IPS-11a (cell line): ENCODE data around the gene P2RY8.
"Not testable (repeated sequence)": the region's sequence is repeated elsewhere in the genome, so short reads cannot be mapped to it uniquely, and the experiment has no call there.

Source experiments
- H3K4me3 ChIP-seq: one replicate; pipeline ENCODE4 v1.5.1; 2013; ENCODE audit warnings: low read depth, low read length, control low read depth

P2RY8 gene

DNA sequence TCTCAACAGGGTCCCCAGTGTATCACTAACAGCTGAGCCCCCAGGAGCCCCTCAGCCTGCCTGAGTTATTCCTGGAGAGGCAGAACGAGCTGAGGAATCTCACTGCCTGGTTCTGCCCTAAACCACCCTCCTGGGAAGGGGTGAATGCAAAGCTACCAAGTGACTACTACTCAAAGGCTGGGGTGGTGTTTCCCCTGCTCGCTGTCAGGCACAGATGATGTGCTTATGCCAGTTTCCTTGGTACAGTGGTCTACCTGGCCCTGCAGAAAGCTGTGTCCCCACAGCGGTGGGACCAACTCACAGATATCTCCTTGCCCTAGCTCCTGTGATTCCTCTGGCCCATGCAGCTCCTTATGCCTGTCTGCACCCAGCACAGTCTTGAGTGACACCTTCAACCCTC is 48.8 kb downstream of the P2RY8 start:
- H3K4me3 ChIP-seq, result no peak overlapping the region

DNA sequence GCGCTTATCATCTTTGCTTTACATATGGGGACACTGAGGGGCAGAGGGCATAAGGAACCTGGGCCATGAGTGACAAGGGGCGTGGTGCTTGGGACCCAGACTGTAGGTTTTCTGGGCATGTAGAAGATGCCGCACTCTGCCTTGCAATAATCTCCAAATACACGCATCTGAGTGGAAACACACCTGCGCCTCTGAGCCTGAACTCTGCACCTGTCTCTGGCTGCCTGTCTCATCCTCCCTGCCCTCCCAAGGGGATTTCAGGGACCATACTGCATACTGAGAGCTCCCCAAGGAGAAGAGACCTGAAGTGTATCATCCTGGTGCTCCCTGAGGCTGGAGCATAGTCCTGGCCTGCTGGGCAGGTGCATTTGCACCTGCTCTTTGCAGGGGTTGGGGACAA is 49.6 kb downstream of the P2RY8 start:
- no peak overlapping the region for H3K4me3 ChIP-seq

DNA sequence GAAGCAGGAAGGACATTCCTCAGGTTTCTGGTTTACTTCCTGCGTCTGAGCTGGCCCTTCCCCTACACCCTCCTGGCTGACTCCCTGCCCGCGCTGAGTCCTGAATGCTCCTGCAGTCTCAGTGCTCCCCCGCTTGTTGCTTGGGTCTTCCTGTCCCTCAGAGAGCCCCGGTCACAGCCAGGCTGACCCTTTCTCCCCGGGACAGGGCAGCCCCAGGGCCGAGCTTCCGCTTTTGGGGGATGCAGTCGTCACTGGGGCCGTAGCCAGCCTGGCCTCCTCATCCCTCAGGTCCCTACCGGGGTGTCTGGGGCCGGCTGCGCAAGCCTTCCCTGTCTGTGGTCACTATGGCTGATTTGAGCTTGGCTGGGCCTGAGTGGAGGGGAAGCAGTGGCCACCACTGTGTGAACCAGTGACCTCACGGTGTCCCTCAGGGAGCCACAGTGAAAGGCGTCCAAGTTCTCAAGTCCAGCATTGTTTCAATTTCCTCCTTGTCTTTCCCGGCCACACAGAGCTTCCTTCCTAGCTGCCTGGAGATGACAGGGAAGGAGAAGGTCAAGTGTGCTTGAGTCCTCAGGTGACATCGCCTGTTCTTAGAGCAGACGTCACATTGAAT is 50.1 kb downstream of the P2RY8 start:
- H3K4me3 ChIP-seq, result no peak overlapping the region

DNA sequence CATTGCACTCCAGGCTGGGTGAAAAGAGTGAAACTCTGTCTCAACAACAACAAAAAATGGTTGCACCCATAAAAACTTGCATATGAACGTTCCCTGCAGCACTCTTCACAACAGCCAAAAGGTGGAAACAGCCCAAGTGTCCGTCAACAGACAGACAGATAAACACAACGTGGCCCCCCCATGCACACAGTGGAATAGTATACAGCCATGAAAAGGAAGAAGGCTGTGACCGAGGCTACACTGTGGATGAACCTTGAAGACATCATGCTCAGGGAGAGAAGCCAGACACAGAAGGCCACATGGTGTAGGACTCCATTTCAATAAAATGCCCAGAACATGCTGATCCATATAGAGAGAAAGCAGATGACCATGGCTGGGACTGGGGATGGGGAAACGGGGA is 50.8 kb downstream of the P2RY8 start:
- no peak overlapping the region for H3K4me3 ChIP-seq

DNA sequence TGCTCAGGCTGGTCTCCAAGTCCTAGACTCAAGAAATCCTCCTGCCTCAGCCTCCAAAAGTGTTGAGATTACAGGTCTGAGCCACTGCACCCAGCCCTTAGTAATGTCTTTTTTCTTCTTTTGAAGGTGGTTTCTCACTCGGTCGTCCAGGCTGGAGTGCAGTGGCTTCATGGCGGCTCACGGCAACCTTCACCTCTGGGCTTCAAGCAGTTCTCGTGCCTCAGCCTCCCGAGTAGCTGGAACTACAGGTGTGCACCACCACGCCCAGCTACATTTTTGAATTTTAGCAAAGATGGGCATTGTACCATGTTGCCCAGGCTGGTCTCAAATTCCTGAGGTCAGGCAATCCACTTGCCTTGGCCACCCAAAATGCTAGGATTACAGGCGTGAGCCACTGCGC is 52.0 kb downstream of the P2RY8 start:
- H3K4me3 ChIP-seq, result no peak overlapping the region

DNA sequence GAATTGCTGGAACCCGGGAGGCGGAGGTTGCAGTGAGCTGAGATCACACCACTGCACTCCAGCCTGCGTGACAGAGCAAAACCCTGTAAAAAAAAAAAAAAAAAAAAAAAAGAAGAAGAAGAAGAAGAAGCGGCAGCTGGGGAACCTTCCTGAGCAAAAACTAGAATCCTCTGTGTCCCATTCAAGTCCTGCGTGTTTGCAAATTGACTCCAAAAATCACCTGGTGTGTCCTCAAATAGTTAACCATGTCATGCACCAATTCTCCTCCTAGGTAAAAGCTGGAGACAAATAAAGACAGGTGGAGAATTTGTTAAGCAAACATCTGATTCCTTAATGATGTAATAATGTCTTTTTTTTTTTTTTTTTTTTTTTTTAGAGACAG is 52.4 kb downstream of the P2RY8 start:
- no peak overlapping the region for H3K4me3 ChIP-seq

DNA sequence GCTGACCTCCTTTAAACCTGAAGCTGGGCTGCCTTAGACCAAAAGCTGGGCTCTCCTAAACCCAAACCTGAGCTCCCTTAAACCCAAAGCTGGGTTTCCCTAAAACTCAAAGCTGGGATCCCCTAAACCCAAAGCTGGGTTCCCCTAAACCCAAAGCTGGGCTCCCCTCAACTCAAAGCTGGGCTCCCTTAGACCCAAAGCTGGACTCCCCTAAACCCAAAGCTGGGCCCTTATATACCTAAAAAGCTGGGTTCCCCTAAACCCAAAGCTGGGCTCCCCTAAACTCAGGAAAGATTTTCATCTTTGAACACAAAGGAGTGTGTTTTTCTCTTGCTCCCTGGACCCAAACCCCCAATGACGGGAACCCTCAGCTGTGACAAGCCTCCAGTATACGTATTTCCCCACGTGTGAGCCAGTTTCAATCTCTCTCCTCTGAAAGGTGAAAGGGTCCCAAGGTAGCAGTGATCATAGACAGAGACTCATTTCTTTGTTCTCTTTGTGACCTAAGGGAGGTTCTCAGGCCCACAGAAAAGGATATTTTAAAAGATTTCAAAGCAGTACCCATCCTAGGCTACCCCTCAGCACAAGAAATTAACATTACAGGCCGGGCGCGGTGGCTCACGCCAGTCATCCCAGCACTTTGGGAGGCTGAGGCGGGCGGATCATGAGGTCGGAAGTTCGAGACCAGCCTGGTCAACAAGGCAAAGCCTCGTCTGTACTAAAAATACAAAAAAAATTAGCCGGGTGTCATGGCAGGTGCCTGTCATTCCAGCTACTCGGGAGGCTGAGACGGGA is 52.9 kb downstream of the P2RY8 start:
- H3K4me3 ChIP-seq, result no peak overlapping the region

DNA sequence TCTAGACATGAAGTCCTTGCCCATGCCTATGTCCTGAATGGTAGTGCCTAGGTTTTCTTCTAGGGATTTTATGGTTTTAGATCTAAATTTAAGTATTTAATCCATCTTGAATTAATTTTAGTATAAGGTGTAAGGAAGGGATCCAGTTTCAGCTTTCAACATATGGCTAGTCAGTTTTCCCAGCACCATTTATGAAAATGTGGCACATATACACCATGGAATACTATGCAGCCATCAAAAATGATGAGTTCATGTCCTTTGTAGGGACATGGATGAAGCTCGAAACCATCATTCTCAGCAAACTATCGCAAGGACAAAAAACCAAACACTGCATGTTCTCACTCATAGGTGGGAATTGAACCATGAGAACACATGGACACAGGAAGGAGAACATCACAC is 54.5 kb downstream of the P2RY8 start:
- H3K4me3 ChIP-seq, result not testable (repeated sequence)

DNA sequence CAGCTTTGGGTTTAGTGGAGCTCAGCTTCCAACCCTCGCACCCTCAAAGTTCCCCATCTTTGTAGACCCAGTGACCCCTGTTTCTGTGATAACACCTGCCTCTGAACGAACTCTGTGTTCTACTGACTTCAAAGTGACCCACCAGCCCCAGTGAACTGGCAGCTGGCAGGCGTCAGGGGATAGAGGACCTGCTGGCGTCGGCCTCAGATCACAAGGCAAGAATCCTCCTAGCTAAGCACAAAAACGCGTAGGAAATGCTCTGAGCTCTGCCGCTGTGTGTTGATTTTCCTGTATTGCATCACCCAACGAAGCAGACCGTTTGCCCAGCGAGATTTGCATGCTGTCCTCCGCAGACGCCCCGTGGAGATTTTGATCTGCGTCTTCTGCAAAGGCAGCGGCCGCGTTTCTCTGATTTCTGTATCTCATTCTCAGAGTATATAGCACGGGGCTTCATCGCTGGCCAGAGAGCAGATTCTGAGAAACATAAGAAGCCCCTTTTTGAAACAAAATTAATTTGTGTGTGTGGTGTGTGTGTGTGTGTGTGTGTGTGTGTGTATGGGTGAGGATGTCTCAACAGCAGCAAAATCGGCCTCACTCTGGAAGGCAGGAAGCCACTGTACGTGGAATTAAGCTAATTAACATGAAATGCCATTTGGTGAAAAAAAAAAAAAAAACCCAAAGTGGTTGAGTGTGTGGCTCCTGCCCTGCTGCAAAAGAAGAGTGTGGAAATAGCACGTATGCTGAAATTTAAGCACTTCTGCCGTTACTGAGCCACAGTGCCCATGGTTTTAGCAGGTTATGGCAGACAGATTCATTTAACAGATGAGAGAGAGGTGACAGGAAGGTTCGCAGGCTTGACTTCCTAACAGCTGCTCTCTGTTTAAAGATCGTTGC is 55.1 kb downstream of the P2RY8 start:
- no peak overlapping the region for H3K4me3 ChIP-seq

DNA sequence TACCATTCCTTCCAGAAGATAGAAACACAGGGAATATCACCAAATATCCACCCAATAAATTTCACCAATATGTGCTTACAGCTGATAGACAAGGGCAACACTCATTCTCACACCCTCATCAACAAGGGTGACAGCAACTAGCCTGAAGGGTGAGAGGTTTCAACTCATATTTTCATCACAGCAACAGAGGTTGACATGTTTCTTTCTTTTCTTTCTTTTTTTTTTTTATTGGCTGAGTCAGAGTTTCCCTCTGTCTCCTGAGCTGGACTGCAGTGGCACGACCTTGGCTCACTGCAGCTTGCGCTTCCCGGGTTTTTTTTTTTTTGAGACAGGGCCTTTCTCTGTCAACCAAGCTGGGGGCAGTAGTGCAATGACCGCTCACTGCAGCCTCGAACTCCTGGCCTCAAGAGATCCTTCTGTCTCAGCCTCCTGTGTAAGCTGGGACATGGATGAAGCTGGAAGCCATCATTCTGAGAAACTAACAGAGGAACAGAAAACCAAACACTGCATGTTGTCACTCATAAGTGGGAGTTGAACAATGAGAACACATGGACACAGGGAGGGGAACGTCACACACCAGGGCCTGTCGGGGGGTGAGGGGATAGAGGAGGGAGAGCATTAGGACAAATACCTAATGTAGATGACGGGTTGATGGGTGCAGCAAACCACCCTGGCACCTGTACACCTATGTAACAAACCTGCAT is 56.8 kb downstream of the P2RY8 start:
- no peak overlapping the region for H3K4me3 ChIP-seq

DNA sequence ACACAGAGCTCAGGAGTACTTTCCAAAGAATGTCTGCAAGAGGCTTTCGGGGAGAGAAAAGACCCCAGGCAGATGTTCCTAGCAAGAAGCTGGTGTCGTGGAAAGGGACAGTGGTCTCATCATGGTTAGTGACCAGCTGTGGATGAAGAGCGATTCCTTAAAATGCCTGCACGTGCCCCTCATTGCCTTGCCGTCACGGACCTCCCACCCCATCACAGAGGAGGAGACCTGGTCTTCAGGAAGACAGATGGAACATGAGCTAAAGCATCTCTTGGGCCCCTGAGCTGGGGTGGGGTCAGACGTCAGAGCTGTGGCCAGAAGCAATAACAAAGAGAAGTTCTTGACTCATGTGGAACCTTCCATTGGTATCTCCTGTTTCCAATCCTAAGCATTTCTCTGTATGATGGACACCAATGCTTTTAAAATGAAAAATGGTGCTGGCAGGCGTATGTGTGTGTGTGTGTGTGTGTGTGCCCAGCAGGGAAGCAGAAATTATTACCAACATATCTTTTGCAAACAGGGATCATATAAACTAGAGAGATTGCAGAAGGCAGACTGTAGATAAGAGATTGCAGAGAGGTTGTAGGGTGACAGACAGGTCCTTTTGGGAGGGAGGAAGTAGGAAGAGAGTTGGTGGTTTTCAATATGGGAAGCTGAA is 59.1 kb downstream of the P2RY8 start:
- H3K4me3 ChIP-seq, result no peak overlapping the region

DNA sequence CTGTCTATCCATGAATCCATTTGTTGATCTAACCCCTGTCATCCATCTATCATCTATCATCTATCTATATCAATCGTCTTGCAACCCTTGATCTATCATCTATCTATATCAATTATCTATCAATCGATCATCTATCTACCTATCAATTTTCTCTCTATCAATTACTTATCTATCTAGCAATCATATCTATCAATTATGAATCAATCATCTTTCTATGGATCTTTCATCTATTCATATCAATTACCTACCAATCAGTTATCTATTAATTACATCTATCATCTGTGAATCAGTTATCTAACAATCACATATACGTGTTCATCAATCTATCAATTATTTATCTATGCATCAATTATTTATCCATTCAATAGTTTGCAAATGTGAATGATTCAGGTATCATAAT is 59.8 kb downstream of the P2RY8 start:
- H3K4me3 ChIP-seq, result no peak overlapping the region

DNA sequence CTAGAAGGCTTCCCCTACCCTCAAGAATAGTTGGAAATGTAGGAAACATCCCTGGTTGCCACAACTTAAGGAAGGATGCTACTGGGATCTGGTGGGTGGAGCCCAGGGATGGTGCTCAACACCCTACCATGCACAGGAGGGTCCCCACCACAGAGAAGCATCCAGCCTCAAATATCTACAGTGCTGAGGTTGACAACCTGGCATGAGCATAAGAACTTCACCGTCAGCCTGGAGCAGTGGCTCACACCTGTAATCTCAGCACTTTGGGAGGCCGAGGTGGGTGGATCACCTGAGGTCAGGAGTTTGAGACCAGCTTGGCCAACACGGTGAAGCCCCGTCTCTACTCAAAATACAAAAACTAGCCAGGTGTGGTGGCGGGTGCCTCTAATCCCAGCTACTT is 60.3 kb downstream of the P2RY8 start:
- no peak overlapping the region for H3K4me3 ChIP-seq

DNA sequence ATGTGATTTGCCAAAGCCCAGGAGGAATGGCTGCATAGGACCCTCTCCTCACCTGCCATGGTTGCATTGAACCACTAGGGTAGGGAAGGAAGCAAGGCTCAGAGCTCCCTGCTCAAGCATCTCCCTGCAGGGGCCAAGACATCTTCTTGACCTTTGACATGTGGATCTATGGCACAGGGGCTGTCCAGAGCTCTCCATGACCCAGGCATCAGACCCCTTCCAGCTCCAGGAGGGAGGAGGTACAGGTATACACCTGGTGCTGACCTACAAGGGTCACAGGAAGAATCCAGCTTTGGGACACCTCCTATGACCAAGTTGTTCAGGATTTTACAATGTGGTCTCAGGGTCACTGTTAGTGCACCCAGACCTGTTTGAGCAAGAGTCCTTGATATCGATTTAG is 61.1 kb downstream of the P2RY8 start:
- no peak overlapping the region for H3K4me3 ChIP-seq

DNA sequence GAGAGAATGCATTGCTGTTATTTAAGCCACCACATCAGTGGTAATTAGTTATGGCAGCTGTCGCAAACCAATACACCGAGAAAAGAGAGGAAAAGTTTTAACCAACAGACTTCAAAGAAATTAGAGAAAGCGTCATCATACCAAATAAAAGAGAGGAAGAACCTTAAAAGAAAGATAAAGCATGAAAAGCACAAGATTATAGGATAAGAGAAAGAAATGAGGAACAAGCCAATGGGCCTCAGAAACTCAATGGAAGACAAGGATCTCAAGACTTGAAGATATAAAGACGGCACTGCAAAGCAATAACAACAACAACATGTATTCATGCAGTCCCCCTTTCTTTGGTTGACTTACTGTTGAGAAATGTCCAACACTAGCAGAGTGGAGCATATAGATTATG is 61.5 kb downstream of the P2RY8 start:
- H3K4me3 ChIP-seq, result no peak overlapping the region

DNA sequence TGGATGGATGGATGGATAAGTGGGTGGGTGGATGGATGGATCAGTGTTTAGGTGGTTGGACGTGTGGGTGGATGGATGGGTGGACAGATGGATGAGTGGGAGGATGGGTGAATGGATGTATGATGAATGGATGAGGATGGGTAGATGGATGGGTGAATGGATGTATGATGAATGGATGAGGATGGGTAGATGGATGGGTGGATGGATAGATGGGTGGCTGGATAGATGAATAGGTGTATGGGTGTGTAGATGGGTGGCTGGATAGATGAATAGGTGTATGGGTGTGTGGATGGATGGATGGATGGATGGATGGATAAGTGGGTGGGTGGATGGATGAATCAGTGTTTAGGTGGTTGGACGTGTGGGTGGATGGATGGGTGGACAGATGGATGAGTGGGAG is 62.4 kb downstream of the P2RY8 start:
- not testable (repeated sequence) for H3K4me3 ChIP-seq

DNA sequence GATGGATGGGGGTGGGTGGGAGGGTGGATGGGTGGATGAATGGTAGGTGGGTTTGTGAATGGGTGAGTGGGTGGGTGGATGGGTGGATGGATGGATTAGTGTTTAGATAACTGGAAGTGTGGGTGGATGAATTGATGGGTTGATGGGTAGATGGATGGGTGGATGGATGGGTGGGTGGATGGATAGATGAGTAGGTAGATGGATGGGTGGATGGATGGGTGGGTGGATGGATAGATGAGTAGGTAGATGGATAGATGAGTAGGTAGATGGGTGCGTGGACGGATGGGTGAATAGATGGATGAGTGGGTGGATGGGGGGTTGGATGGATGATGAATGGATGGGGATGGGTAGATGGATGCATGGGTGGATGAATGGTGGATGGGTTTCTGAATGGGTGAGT is 64.0 kb downstream of the P2RY8 start:
- no peak overlapping the region for H3K4me3 ChIP-seq

DNA sequence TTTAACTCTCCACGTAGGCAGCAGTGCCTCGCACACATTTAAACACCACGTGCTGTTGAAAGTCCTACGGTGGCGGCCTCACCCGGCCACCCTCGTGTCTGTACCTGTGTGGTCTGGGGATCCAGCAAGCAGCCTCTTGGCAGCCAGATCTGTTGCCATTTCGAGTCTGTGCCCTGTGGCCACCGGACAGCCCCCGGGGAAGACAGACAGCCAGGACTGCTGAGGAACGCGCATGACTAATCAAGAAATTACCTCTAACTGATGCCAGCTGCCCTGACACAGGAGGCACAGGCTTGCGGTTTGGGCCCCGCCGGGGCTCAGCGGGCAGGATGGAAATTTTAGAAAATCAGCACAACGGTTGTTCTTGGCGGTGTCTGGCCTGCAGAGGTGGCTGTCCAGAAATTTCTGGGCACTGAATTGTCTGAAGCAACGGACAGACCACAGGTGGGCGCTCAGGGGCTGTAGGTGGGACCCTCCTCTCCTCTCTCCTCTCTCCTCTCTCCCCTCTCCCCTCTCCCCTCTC is 68.7 kb downstream of the P2RY8 start:
- no peak overlapping the region for H3K4me3 ChIP-seq

DNA sequence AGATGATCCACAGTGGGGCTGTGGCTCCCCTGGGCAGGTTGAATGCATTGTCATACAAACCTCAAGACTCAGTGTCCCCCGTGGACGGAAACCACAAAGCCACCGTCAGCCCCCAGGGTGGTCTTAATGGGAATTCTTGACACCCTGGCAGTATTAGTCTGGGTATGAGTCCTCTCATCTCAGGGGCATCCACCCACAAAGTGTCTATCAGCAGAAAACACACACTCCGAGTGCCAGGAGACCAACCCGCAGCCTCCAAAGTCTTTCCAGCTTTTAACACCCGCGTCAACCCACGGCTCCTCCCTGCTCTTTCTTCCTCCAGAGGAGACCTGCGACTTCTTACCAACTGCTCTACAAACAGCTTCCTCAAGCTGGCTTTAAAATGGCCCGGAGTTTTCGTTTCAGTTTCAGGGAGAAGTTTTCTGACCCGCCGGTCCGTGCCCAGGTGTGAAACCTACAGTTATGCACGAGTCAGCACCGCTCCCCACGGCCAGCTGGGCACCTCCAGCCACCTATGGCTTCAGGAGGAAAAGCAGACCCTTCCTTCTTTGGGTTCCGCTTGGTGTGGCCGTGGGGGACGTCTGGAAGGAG is 69.9 kb downstream of the P2RY8 start:
- H3K4me3 ChIP-seq, result no peak overlapping the region

DNA sequence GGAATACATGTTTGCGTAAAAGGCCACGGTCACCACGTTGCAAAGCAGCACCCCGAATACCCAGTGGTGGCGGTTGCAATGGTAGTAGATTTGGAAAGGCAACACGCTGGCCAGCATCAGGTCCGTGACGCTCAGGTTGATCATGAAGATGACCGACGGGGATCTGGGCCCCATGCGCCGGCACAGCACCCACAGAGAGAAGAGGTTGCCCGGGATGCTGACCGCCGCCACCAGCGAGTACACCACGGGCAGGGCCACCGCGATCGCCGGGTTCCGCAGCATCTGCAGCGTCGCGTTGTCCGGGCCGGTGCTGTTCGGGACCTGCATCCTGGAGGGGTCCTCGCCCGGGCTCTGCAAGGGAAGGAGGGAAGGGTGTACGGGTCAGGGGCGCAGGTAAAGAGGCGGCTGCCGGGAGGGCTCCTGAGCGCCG is 70.7 kb downstream of the P2RY8 start:
- no peak overlapping the region for H3K4me3 ChIP-seq
